Stomach (tissue), 4 donors: ENCODE measurements around the gene DBP.

Source experiments
- POLR2AphosphoS5 ChIP-seq, 3 donors: sonication (generic); formaldehyde crosslinking; IDR thresholded peaks; one replicate each; pipeline ENCODE4 v1.6.1; 2016; ENCODE audit warnings: antibody characterized with exemption in 3 of 3
- TF ChIP-seq, protein P1 (sequence below), 7 experiments: fragments of 450-650 bp in 4 of 7; fragments of 200-600 bp in 3 of 7; sonication (generic) in 3 of 7; IDR thresholded peaks; one replicate each; pipeline ENCODE4 v1.5.1; 2016 to 2019; ENCODE audit warnings: antibody characterized with exemption in 7 of 7, control low read depth in 2 of 7, mild to moderate bottlenecking in 1 of 7

DNA sequence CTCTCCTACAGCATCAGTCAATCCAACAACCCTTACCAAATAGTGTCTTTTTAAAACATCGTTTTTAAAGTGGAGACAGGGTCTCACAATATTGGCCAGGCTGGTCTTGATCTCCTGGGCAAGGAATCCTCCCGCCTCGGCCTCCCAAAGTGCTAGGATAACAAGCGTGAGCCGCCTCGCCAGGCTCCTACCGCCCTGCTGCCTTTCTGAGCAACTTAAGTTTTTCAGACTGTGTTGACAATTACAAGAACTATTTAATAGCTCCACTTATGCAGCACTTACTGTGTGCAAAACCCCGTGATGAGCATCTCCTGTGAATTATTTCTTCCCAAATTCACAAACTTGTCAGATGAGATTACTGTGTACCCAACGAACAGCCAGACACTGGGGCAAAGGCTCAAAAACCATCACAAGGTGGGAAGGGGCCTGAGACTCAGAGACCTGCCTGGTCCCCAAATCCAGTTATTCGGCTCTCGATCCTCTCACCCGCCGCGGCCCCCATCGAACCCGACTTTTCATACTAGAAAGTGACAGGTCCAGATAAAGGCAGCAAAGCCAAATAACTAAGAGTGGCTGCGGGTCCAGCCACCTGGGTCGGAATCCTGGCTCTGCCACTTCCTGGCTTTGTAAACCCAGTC lies 18.8 kb downstream of the DBP start:
- TF ChIP-seq POLR2AphosphoS5 (IDR thresholded peaks at IDR 0.05), result no peak
- TF ChIP-seq, protein P1, sequence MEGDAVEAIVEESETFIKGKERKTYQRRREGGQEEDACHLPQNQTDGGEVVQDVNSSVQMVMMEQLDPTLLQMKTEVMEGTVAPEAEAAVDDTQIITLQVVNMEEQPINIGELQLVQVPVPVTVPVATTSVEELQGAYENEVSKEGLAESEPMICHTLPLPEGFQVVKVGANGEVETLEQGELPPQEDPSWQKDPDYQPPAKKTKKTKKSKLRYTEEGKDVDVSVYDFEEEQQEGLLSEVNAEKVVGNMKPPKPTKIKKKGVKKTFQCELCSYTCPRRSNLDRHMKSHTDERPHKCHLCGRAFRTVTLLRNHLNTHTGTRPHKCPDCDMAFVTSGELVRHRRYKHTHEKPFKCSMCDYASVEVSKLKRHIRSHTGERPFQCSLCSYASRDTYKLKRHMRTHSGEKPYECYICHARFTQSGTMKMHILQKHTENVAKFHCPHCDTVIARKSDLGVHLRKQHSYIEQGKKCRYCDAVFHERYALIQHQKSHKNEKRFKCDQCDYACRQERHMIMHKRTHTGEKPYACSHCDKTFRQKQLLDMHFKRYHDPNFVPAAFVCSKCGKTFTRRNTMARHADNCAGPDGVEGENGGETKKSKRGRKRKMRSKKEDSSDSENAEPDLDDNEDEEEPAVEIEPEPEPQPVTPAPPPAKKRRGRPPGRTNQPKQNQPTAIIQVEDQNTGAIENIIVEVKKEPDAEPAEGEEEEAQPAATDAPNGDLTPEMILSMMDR (IDR thresholded peaks at IDR 0.05), result no peak
